MM.1S (cell line): Measurements from ENCODE around the gene TOM1.

Source experiments
- DNase-seq: peaks from one replicate; pipeline ENCODE4 v3.0.0-alpha.2; 2015
- H2AFZ ChIP-seq: fragments of 300-600 bp; sonication (generic); 2 replicates; pipeline ENCODE4 v1.6.0; 2016; ENCODE audit warnings: antibody characterized with exemption, low read length
- H3F3A ChIP-seq: fragments of 300-600 bp; sonication (generic); 2 replicates; pipeline ENCODE4 v1.6.1; 2016; ENCODE audit warnings: mild to moderate bottlenecking, antibody characterized with exemption, low read length, moderate library complexity, mixed read lengths; ENCODE audit not compliant: insufficient read depth
- H3K27ac ChIP-seq: fragments of 300-600 bp; sonication (generic); 2 replicates; pipeline ENCODE4 v1.5.1; 2016; ENCODE audit warnings: mild to moderate bottlenecking, low read length
- H3K27me3 ChIP-seq: fragments of 300-600 bp; sonication (generic); replicated peaks from 2 replicates; pipeline ENCODE4 v1.6.0; 2016; ENCODE audit warnings: low read length; ENCODE audit not compliant: insufficient read depth
- H3K36me3 ChIP-seq: fragments of 300-600 bp; sonication (generic); replicated peaks from 2 replicates; pipeline ENCODE4 v1.6.1; 2016; ENCODE audit warnings: mild to moderate bottlenecking, low read length, mixed read lengths; ENCODE audit not compliant: insufficient read depth
- H3K4me1 ChIP-seq: fragments of 300-600 bp; sonication (generic); 2 replicates; pipeline ENCODE4 v1.6.1; 2016; ENCODE audit warnings: low read length, mixed read lengths
- H3K4me2 ChIP-seq: fragments of 300-600 bp; sonication (generic); 2 replicates; pipeline ENCODE4 v1.6.0; 2016; ENCODE audit warnings: low read depth, low read length
- H3K4me3 ChIP-seq: fragments of 300-600 bp; sonication (generic); 2 replicates; pipeline ENCODE4 v1.5.1; 2016; ENCODE audit warnings: low read length, mixed read lengths
- H3K79me2 ChIP-seq: fragments of 300-600 bp; sonication (generic); 2 replicates; pipeline ENCODE4 v1.6.1; 2016; ENCODE audit warnings: mixed run types, low read length, mixed read lengths
- H3K9ac ChIP-seq: fragments of 300-600 bp; sonication (generic); 2 replicates; pipeline ENCODE4 v1.6.1; 2016; ENCODE audit warnings: low read length, mixed read lengths
- H3K9me2 ChIP-seq: fragments of 300-600 bp; sonication (generic); replicated peaks from 2 replicates; pipeline ENCODE4 v1.6.1; 2016; ENCODE audit warnings: mild to moderate bottlenecking, low read length, mixed read lengths; ENCODE audit not compliant: insufficient read depth
- H3K9me3 ChIP-seq: fragments of 300-600 bp; sonication (generic); replicated peaks from 2 replicates; pipeline ENCODE4 v1.6.1; 2016; ENCODE audit warnings: mild to moderate bottlenecking, low read length, mixed read lengths; ENCODE audit not compliant: insufficient read depth
- H4K20me1 ChIP-seq: fragments of 300-600 bp; sonication (generic); 2 replicates; pipeline ENCODE4 v1.6.1; 2016; ENCODE audit warnings: mild to moderate bottlenecking, low read length, moderate library complexity, mixed read lengths; ENCODE audit not compliant: insufficient read depth
- EZH2 ChIP-seq: fragments of 300-600 bp; sonication (generic); optimal IDR thresholded peaks from 2 replicates; pipeline ENCODE3; 2017; ENCODE audit warnings: low read depth, mild to moderate bottlenecking, antibody characterized with exemption, low read length, mixed read lengths
- EZH2phosphoT487 ChIP-seq: fragments of 300-600 bp; sonication (generic); IDR thresholded peaks from 2 replicates; pipeline ENCODE4 v1.6.1; 2018; ENCODE audit warnings: antibody characterized with exemption, low read length
- TF ChIP-seq, protein P1 (sequence below): fragments of 300-600 bp; sonication (generic); IDR thresholded peaks from 2 replicates; pipeline ENCODE4 v1.5.1; 2016; ENCODE audit warnings: antibody characterized with exemption, low read length, mixed read lengths

Gene TOM1

DNA sequence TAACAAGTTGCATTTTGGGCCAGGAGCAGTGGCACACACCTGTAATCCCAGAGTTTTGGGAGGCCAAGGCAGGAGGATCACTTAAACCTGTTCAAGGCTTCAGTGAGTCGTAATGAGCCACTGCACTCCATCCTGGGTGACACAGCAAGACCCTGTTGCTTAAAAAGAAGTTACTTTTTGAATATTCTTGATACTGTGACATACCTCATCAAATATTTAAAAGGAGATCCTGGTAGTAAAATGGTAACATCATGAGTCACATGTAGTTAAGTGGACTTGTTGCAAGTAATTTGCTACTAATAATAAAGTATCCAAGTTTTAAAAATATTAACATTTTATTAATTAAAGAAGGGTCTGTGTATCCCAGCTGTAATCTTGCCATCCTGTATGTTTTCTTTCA, 24.1 kb upstream of the TOM1 start:
- Histone ChIP-seq H3K36me3 (0 out of 2 replicates have a peak, but pooled peaks cover 2% of the 10 kb centered on the region), H4K20me1 (no peaks in the 10 kb centered on the region; the same call in 1 of the 2 replicates), H3K27ac (no peak overlapping the region), H3K9me2 (no peaks in the 10 kb centered on the region), H3K79me2 (peaks cover 14% of the 10 kb centered on the region), H3K9ac (no peak overlapping the region), H3K27me3 (no peaks in the 10 kb centered on the region), H3F3A (no peaks in the 10 kb centered on the region), H3K4me2 (no peak overlapping the region), H3K4me1 (no peaks in the 10 kb centered on the region), H3K9me3 (no peaks in the 10 kb centered on the region), H2AFZ (no peak overlapping the region), H3K4me3 (no peak overlapping the region)
- DNase-seq, result no peak
- TF ChIP-seq, protein P1, sequence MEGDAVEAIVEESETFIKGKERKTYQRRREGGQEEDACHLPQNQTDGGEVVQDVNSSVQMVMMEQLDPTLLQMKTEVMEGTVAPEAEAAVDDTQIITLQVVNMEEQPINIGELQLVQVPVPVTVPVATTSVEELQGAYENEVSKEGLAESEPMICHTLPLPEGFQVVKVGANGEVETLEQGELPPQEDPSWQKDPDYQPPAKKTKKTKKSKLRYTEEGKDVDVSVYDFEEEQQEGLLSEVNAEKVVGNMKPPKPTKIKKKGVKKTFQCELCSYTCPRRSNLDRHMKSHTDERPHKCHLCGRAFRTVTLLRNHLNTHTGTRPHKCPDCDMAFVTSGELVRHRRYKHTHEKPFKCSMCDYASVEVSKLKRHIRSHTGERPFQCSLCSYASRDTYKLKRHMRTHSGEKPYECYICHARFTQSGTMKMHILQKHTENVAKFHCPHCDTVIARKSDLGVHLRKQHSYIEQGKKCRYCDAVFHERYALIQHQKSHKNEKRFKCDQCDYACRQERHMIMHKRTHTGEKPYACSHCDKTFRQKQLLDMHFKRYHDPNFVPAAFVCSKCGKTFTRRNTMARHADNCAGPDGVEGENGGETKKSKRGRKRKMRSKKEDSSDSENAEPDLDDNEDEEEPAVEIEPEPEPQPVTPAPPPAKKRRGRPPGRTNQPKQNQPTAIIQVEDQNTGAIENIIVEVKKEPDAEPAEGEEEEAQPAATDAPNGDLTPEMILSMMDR, result no peak
- TF ChIP-seq EZH2 (no peak), EZH2phosphoT487 (no peak)

DNA sequence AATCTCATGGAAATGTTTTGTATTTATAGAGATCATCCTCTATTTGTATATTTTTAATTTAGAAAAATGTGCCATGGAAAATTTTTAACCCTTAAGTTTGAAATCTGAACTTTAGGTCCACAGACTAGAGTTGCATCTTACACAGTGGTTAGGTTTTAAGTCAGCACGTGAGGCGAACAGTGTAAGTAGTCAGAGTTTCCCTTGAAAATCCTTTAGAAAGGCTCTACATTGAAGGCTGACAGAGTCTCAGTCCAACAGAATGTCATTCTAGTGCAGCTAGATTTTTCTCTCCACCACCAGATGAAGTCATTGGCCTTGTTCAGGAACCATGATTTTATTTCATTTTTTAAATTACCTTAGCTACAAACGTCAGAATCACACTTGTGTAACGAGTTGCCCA, 23.7 kb upstream of the TOM1 start:
- H3K36me3 ChIP-seq, result 0 out of 2 replicates have a peak, but pooled peaks cover 2% of the 10 kb centered on the region
- no peak for TF ChIP-seq EZH2phosphoT487
- TF ChIP-seq, protein P1, result no peak
- TF ChIP-seq EZH2, result no peak

DNA sequence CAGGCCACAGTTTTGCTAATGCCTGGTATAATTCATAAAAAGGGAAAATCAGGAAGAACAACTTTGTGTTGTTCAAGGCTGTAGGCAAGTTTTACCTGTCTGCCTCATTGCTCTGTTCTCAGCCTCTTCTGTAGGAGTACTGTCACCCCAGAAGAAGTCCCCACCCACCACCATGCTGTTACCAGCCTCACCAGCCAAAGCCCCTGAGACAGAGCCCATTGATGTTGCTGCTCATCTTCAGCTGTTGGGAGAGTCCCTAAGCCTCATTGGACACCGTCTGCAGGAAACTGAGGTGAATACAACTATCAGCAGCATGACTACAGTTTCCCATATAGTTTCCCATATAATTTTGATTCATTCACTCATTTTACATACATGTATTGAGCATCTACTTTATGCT, 11.6 kb upstream of the TOM1 start:
- no peak overlapping the region for H3K4me3 ChIP-seq
- H3K4me1 ChIP-seq, result no peaks in the 10 kb centered on the region
- 0 out of 2 replicates have a peak, but pooled peaks cover 5% of the 10 kb centered on the region for H3K36me3 ChIP-seq
- H3K9ac ChIP-seq, result no peak overlapping the region
- no peak overlapping the region for H2AFZ ChIP-seq
- H3K4me2 ChIP-seq, result no peak overlapping the region
- no peaks in the 10 kb centered on the region for H3K27me3 ChIP-seq
- H3F3A ChIP-seq, result no peaks in the 10 kb centered on the region
- DNase-seq, result no peak
- TF ChIP-seq EZH2, result no peak
- TF ChIP-seq, protein P1, result no peak
- TF ChIP-seq EZH2phosphoT487, result no peak
- no peaks in the 10 kb centered on the region for H3K9me2 ChIP-seq
- no peaks in the 10 kb centered on the region for H3K9me3 ChIP-seq
- no peaks in the 10 kb centered on the region for H4K20me1 ChIP-seq
- no peaks in the 10 kb centered on the region for H3K79me2 ChIP-seq
- H3K27ac ChIP-seq, result no peak overlapping the region

More for the DNA sequence above, 23.7 kb upstream of the TOM1 start:
- Histone ChIP-seq H3K4me1 (no peaks in the 10 kb centered on the region), H3K9me3 (no peaks in the 10 kb centered on the region), H3K27me3 (no peaks in the 10 kb centered on the region), H3K27ac (no peak overlapping the region), H4K20me1 (no peaks in the 10 kb centered on the region; the same call in 1 of the 2 replicates), H3K4me3 (no peak overlapping the region), H3K4me2 (no peak overlapping the region), H3F3A (no peaks in the 10 kb centered on the region), H3K9me2 (no peaks in the 10 kb centered on the region), H2AFZ (no peak overlapping the region), H3K79me2 (peaks cover 16% of the 10 kb centered on the region), H3K9ac (no peak overlapping the region)
- DNase-seq, result no peak
